Suprapubic skin (tissue), 4 donors: ENCODE data around the gene RAB44. TPM values are rescaled to one million over a fixed set of nuclear protein-coding genes. Genes with fewer than 3 reads are reported as not detected.

Source experiments
- DNase-seq, 2 donors: peaks; one replicate each; pipeline ENCODE4 v3.0.0-alpha.2; 2019; ENCODE audit warnings: low spot score in 2 of 2
- H3K27ac ChIP-seq: fragments of 200-600 bp; sonication (generic); one replicate; pipeline ENCODE4 v1.5.1; 2019
- H3K27me3 ChIP-seq: fragments of 200-600 bp; sonication (generic); one replicate; pipeline ENCODE4 v1.5.1; 2019
- H3K36me3 ChIP-seq: fragments of 200-600 bp; sonication (generic); one replicate; pipeline ENCODE4 v1.5.1; 2019
- H3K4me1 ChIP-seq: fragments of 200-600 bp; sonication (generic); one replicate; pipeline ENCODE4 v1.5.1; 2019
- H3K4me3 ChIP-seq: fragments of 200-600 bp; sonication (generic); one replicate; pipeline ENCODE4 v1.5.1; 2019; ENCODE audit warnings: mild to moderate bottlenecking
- H3K9me3 ChIP-seq: fragments of 200-600 bp; sonication (generic); one replicate; pipeline ENCODE4 v1.5.1; 2019
- CTCF ChIP-seq, 2 donors: fragments of 200-600 bp in 1 of 2; fragments of 450-650 bp in 1 of 2; sonication (generic) in 1 of 2; IDR thresholded peaks; one replicate each; pipeline ENCODE4 v1.5.1; 2016 to 2019; ENCODE audit warnings: antibody characterized with exemption in 2 of 2, mild to moderate bottlenecking in 1 of 2, moderate library complexity in 1 of 2
- EP300 ChIP-seq: sonication (generic); formaldehyde crosslinking; IDR thresholded peaks from one replicate; pipeline ENCODE4 v1.6.1; 2017; ENCODE audit warnings: antibody characterized with exemption
- POLR2A ChIP-seq, 2 donors: fragments of 450-650 bp; IDR thresholded peaks; one replicate each; pipeline ENCODE4 v1.6.1; 2017; ENCODE audit warnings: antibody characterized with exemption in 2 of 2, mild to moderate bottlenecking in 2 of 2, moderate library complexity in 2 of 2
- POLR2AphosphoS5 ChIP-seq, 3 donors: sonication (generic); formaldehyde crosslinking; IDR thresholded peaks; one replicate each; pipeline ENCODE4 v1.6.1; 2017; ENCODE audit warnings: antibody characterized with exemption in 3 of 3
- WGBS: methylation state at CpG from one replicate; pipeline ENCODE4 v1.1.5; 2018; 5-methylcytosine and 5-hydroxymethylcytosine counted together
- total RNA-seq, 4 donors: library from RNA; depleted of rRNA; stranded (reverse); fragments of >200 nt; gene quantifications; one replicate each; pipeline ENCODE4 v1.1.0, GENCODE V29; 2016

The RAB44 gene
- total RNA-seq, 4 donors from 2014 or later: 0.16 to 1.1 (median 0.17) TPM; not detected in 1

- 76% methylated on average over 3 of the region's 6 CpGs for WGBS
- Histone ChIP-seq H3K4me3 (no peak overlapping the region), H3K9me3 (no peaks in the 10 kb centered on the region), H3K27me3 (no peaks in the 10 kb centered on the region), H3K36me3 (no peaks in the 10 kb centered on the region), H3K4me1 (peaks cover 53% of the 10 kb centered on the region), H3K27ac (peak overlapping the region; percentile 18)
- DNase-seq: peak in 1 of 2 donors; percentile 69
- TF ChIP-seq POLR2A (IDR thresholded peaks at IDR 0.05) (no peak), EP300 (no peak), POLR2AphosphoS5 (IDR thresholded peaks at IDR 0.05) (no peak), CTCF (IDR thresholded peaks at IDR 0.05) (no peak)
Measured at GRCh38 chr6:36752187-36752885, 54.7 kb downstream of the RAB44 start.

GRCh38 chr6:36752886-36753506, 55.4 kb downstream of the RAB44 start:
- H3K4me1 ChIP-seq: peaks cover 53% of the 10 kb centered on the region
- WGBS: 75% methylated on average over 4 of the region's 6 CpGs
- H3K27ac ChIP-seq: peak overlapping the region; percentile 18

GRCh38 chr6:36753671-36754405, 56.2 kb downstream of the RAB44 start:
- Histone ChIP-seq H3K9me3 (no peaks in the 10 kb centered on the region), H3K4me1 (peaks cover 54% of the 10 kb centered on the region), H3K27me3 (no peaks in the 10 kb centered on the region), H3K27ac (no peak overlapping the region), H3K36me3 (no peaks in the 10 kb centered on the region), H3K4me3 (no peak overlapping the region)
- TF ChIP-seq CTCF (IDR thresholded peaks at IDR 0.05) (no peak), POLR2A (IDR thresholded peaks at IDR 0.05) (no peak), EP300 (no peak), POLR2AphosphoS5 (IDR thresholded peaks at IDR 0.05) (no peak)
- 77% methylated on average over 7 of the region's 7 CpGs for WGBS
- no peak for DNase-seq

More at GRCh38 chr6:36752886-36753506, 55.4 kb downstream of the RAB44 start:
- H3K9me3 ChIP-seq: no peaks in the 10 kb centered on the region
- TF ChIP-seq EP300 (no peak), CTCF (IDR thresholded peaks at IDR 0.05) (no peak), POLR2AphosphoS5 (IDR thresholded peaks at IDR 0.05) (no peak), POLR2A (IDR thresholded peaks at IDR 0.05) (no peak)
- no peaks in the 10 kb centered on the region for H3K27me3 ChIP-seq
- H3K4me3 ChIP-seq: no peak overlapping the region
- DNase-seq: peak in 1 of 2 donors; percentile 67
- no peaks in the 10 kb centered on the region for H3K36me3 ChIP-seq

GRCh38 chr6:36754582-36755434, 57.2 kb downstream of the RAB44 start:
- TF ChIP-seq CTCF (IDR thresholded peaks at IDR 0.05) (no peak), POLR2A (IDR thresholded peaks at IDR 0.05) (no peak), EP300 (no peak), POLR2AphosphoS5 (IDR thresholded peaks at IDR 0.05) (no peak)

More at GRCh38 chr6:36754582-36755434, 57.2 kb downstream of the RAB44 start:
- Histone ChIP-seq H3K4me3 (no peak overlapping the region), H3K4me1 (peaks cover 58% of the 10 kb centered on the region), H3K27ac (no peak overlapping the region), H3K27me3 (no peaks in the 10 kb centered on the region), H3K9me3 (no peaks in the 10 kb centered on the region), H3K36me3 (no peaks in the 10 kb centered on the region)
- WGBS: 95% methylated on average over 8 of the region's 9 CpGs
- peak in 1 of 2 donors; percentile 61 for DNase-seq
